ENCODE results near the gene METTL3. TPM values are rescaled to one million over a fixed set of nuclear protein-coding genes. Genes with fewer than 3 reads are reported as not detected.

The METTL3 gene
- total RNA-seq, 2 donors from 2014 or later, result 48.3 to 71.5 TPM

- no peaks in the 10 kb centered on the region for H3K36me3 ChIP-seq
- no peak for TF ChIP-seq POLR2AphosphoS5 (IDR thresholded peaks at IDR 0.05)
- TF ChIP-seq POLR2A (IDR thresholded peaks at IDR 0.05), result no peak
- TF ChIP-seq CTCF (IDR thresholded peaks at IDR 0.05), result no peak
- intact Hi-C loops (cut with DNase I), result no loop called here
- 73% methylated on average over 4 of the region's 4 CpGs for WGBS
- H3K27ac ChIP-seq, result no peak overlapping the region
- no peaks in the 10 kb centered on the region for H3K4me1 ChIP-seq (replicated peaks)
- H3K27me3 ChIP-seq (replicated peaks; ENCODE audit: insufficient read depth), result peaks cover 2% of the 10 kb centered on the region
- H3K4me3 ChIP-seq, result no peak overlapping the region
- no peak for DNase-seq (ENCODE audit: low spot score)
- no peaks in the 10 kb centered on the region for H3K9me3 ChIP-seq
Observed at GRCh38 chr14:21534576-21534975, 23.4 kb upstream of the METTL3 start.

- Histone ChIP-seq H3K4me3 (no peak overlapping the region), H3K4me1 (replicated peaks) (no peaks in the 10 kb centered on the region), H3K9me3 (no peaks in the 10 kb centered on the region), H3K27ac (no peak overlapping the region), H3K36me3 (no peaks in the 10 kb centered on the region), H3K27me3 (replicated peaks; ENCODE audit: insufficient read depth) (peaks cover 2% of the 10 kb centered on the region)
- DNase-seq (ENCODE audit: low spot score), result no peak
- TF ChIP-seq POLR2AphosphoS5 (IDR thresholded peaks at IDR 0.05) (no peak), CTCF (IDR thresholded peaks at IDR 0.05) (no peak), POLR2A (IDR thresholded peaks at IDR 0.05) (no peak)
- intact Hi-C loops (cut with DNase I), result no loop called here
Observed at GRCh38 chr14:21533294-21533693, 22.2 kb upstream of the METTL3 start.

GRCh38 chr14:21529515-21529914, 18.4 kb upstream of the METTL3 start:
- no peaks in the 10 kb centered on the region for H3K9me3 ChIP-seq
- no peak overlapping the region for H3K27ac ChIP-seq
- H3K4me1 ChIP-seq (replicated peaks), result no peaks in the 10 kb centered on the region
- no peaks in the 10 kb centered on the region for H3K36me3 ChIP-seq
- DNase-seq (ENCODE audit: low spot score), result no peak
- TF ChIP-seq CTCF (IDR thresholded peaks at IDR 0.05) (no peak), POLR2AphosphoS5 (IDR thresholded peaks at IDR 0.05) (no peak), POLR2A (IDR thresholded peaks at IDR 0.05) (no peak)
- intact Hi-C loops (cut with DNase I), result no loop called here
- no peaks in the 10 kb centered on the region for H3K27me3 ChIP-seq (replicated peaks; ENCODE audit: insufficient read depth)
- WGBS, result 94% methylated on average over 1 of the region's 1 CpG
- no peak overlapping the region for H3K4me3 ChIP-seq

GRCh38 chr14:21528381-21529348, 17.5 kb upstream of the METTL3 start:
- WGBS, result 64% methylated on average over 4 of the region's 4 CpGs
- TF ChIP-seq POLR2A (IDR thresholded peaks at IDR 0.05) (no peak), POLR2AphosphoS5 (IDR thresholded peaks at IDR 0.05) (no peak), CTCF (IDR thresholded peaks at IDR 0.05) (no peak)
- H3K4me1 ChIP-seq (replicated peaks), result no peaks in the 10 kb centered on the region
- H3K27ac ChIP-seq, result no peak overlapping the region
- H3K9me3 ChIP-seq, result no peaks in the 10 kb centered on the region
- intact Hi-C loops (cut with DNase I), result no loop called here
- no peaks in the 10 kb centered on the region for H3K36me3 ChIP-seq
- H3K4me3 ChIP-seq, result no peak overlapping the region
- DNase-seq (ENCODE audit: low spot score), result no peak
- H3K27me3 ChIP-seq (replicated peaks; ENCODE audit: insufficient read depth), result no peaks in the 10 kb centered on the region

GRCh38 chr14:21527318-21527679, 16.2 kb upstream of the METTL3 start:
- Histone ChIP-seq H3K4me1 (replicated peaks) (no peaks in the 10 kb centered on the region), H3K27me3 (replicated peaks; ENCODE audit: insufficient read depth) (no peaks in the 10 kb centered on the region), H3K27ac (no peak overlapping the region), H3K36me3 (no peaks in the 10 kb centered on the region), H3K4me3 (no peak overlapping the region), H3K9me3 (no peaks in the 10 kb centered on the region)
- intact Hi-C loops (cut with DNase I), result no loop called here
- WGBS, result 57% methylated on average over 1 of the region's 1 CpG
- no peak for DNase-seq (ENCODE audit: low spot score)
- no peak for TF ChIP-seq CTCF (IDR thresholded peaks at IDR 0.05)
- no peak for TF ChIP-seq POLR2A (IDR thresholded peaks at IDR 0.05)
- TF ChIP-seq POLR2AphosphoS5 (IDR thresholded peaks at IDR 0.05), result no peak
